Measurements from ENCODE around the gene ZDHHC13.

The ZDHHC13 gene

GRCh38 chr11:19194620-19195308 is 77.8 kb downstream of the ZDHHC13 start:
- Histone ChIP-seq H3K27me3 (ENCODE audit: insufficient read depth, low read length) (peaks cover 4% of the 10 kb centered on the region; the same call in 1 of the 2 replicates), H3K4me3 (ENCODE audit: low read length) (no peak overlapping the region), H3K36me3 (ENCODE audit: insufficient read depth, low read depth, low read length) (no peaks in the 10 kb centered on the region), H3K27ac (ENCODE audit: low read length) (no peak overlapping the region), H3K4me1 (ENCODE audit: insufficient read depth, low read length) (no peaks in the 10 kb centered on the region), H3K9me3 (ENCODE audit: insufficient read depth, low read depth, low read length) (no peaks in the 10 kb centered on the region), H3K9ac (ENCODE audit: low read depth, low read length) (no peak overlapping the region)

- H3K9ac ChIP-seq (ENCODE audit: low read depth, low read length): no peak overlapping the region
- peaks cover 4% of the 10 kb centered on the region; the same call in 1 of the 2 replicates for H3K27me3 ChIP-seq (ENCODE audit: insufficient read depth, low read length)
- H3K4me1 ChIP-seq (ENCODE audit: insufficient read depth, low read length): no peaks in the 10 kb centered on the region
- H3K4me3 ChIP-seq (ENCODE audit: low read length): no peak overlapping the region
- H3K9me3 ChIP-seq (ENCODE audit: insufficient read depth, low read depth, low read length): peaks cover 8% of the 10 kb centered on the region; the same call in 1 of the 2 replicates
- H3K36me3 ChIP-seq (ENCODE audit: insufficient read depth, low read depth, low read length): no peaks in the 10 kb centered on the region
- H3K27ac ChIP-seq (ENCODE audit: low read length): no peak overlapping the region
Observed at GRCh38 chr11:19196432-19196831, 79.5 kb downstream of the ZDHHC13 start.

GRCh38 chr11:19199048-19199447 is 82.1 kb downstream of the ZDHHC13 start:
- H3K4me1 ChIP-seq (ENCODE audit: insufficient read depth, low read length): no peaks in the 10 kb centered on the region
- H3K9ac ChIP-seq (ENCODE audit: low read depth, low read length): no peak overlapping the region
- no peaks in the 10 kb centered on the region for H3K27me3 ChIP-seq (ENCODE audit: insufficient read depth, low read length)
- peaks cover 8% of the 10 kb centered on the region; the same call in 1 of the 2 replicates for H3K9me3 ChIP-seq (ENCODE audit: insufficient read depth, low read depth, low read length)
- no peaks in the 10 kb centered on the region for H3K36me3 ChIP-seq (ENCODE audit: insufficient read depth, low read depth, low read length)
- H3K4me3 ChIP-seq (ENCODE audit: low read length): no peak overlapping the region
- no peak overlapping the region for H3K27ac ChIP-seq (ENCODE audit: low read length)

- no peak overlapping the region for H3K9ac ChIP-seq (ENCODE audit: low read depth, low read length)
- H3K4me1 ChIP-seq (ENCODE audit: insufficient read depth, low read length): no peaks in the 10 kb centered on the region
- no peaks in the 10 kb centered on the region for H3K27me3 ChIP-seq (ENCODE audit: insufficient read depth, low read length)
- H3K4me3 ChIP-seq (ENCODE audit: low read length): no peak overlapping the region
- H3K9me3 ChIP-seq (ENCODE audit: insufficient read depth, low read depth, low read length): peaks cover 8% of the 10 kb centered on the region; the same call in 1 of the 2 replicates
- H3K27ac ChIP-seq (ENCODE audit: low read length): no peak overlapping the region
- H3K36me3 ChIP-seq (ENCODE audit: insufficient read depth, low read depth, low read length): no peaks in the 10 kb centered on the region
Observed at GRCh38 chr11:19199771-19200170, 82.8 kb downstream of the ZDHHC13 start.

GRCh38 chr11:19200410-19201201 is 83.6 kb downstream of the ZDHHC13 start:
- Histone ChIP-seq H3K4me3 (ENCODE audit: low read length) (no peak overlapping the region), H3K27me3 (ENCODE audit: insufficient read depth, low read length) (no peaks in the 10 kb centered on the region), H3K36me3 (ENCODE audit: insufficient read depth, low read depth, low read length) (no peaks in the 10 kb centered on the region), H3K9me3 (ENCODE audit: insufficient read depth, low read depth, low read length) (peaks cover 8% of the 10 kb centered on the region; the same call in 1 of the 2 replicates), H3K9ac (ENCODE audit: low read depth, low read length) (no peak overlapping the region), H3K4me1 (ENCODE audit: insufficient read depth, low read length) (no peaks in the 10 kb centered on the region), H3K27ac (ENCODE audit: low read length) (no peak overlapping the region)

- H3K9me3 ChIP-seq (ENCODE audit: insufficient read depth, low read depth, low read length): peaks cover 8% of the 10 kb centered on the region; the same call in 1 of the 2 replicates
- no peaks in the 10 kb centered on the region for H3K4me1 ChIP-seq (ENCODE audit: insufficient read depth, low read length)
- H3K27ac ChIP-seq (ENCODE audit: low read length): no peak within 1 kb of the TSS
- no peak within 1 kb of the TSS for H3K4me3 ChIP-seq (ENCODE audit: low read length)
- no peaks in the 10 kb centered on the region for H3K36me3 ChIP-seq (ENCODE audit: insufficient read depth, low read depth, low read length)
- H3K27me3 ChIP-seq (ENCODE audit: insufficient read depth, low read length): no peaks in the 10 kb centered on the region
- H3K9ac ChIP-seq (ENCODE audit: low read depth, low read length): no peak within 1 kb of the TSS
Observed at GRCh38 chr11:19201737-19202605, 85.0 kb downstream of the ZDHHC13 start, which contains the start of gene CSRP3. TSS of gene CSRP3 (minus strand) at chr11:19201983. CDS start at chr11:19192448, 9,535 bp downstream.

GRCh38 chr11:19204836-19205235 is 87.9 kb downstream of the ZDHHC13 start:
- H3K4me3 ChIP-seq (ENCODE audit: low read length): no peak overlapping the region
- H3K9ac ChIP-seq (ENCODE audit: low read depth, low read length): no peak overlapping the region
- no peak overlapping the region for H3K27ac ChIP-seq (ENCODE audit: low read length)
- H3K36me3 ChIP-seq (ENCODE audit: insufficient read depth, low read depth, low read length): no peaks in the 10 kb centered on the region
- H3K4me1 ChIP-seq (ENCODE audit: insufficient read depth, low read length): no peaks in the 10 kb centered on the region
- H3K27me3 ChIP-seq (ENCODE audit: insufficient read depth, low read length): no peaks in the 10 kb centered on the region
- H3K9me3 ChIP-seq (ENCODE audit: insufficient read depth, low read depth, low read length): peaks cover 8% of the 10 kb centered on the region; the same call in 1 of the 2 replicates

GRCh38 chr11:19208181-19208580 is 91.2 kb downstream of the ZDHHC13 start:
- H3K27me3 ChIP-seq (ENCODE audit: insufficient read depth, low read length): no peaks in the 10 kb centered on the region
- H3K36me3 ChIP-seq (ENCODE audit: insufficient read depth, low read depth, low read length): no peaks in the 10 kb centered on the region
- H3K27ac ChIP-seq (ENCODE audit: low read length): no peak overlapping the region
- no peak overlapping the region for H3K9ac ChIP-seq (ENCODE audit: low read depth, low read length)
- H3K9me3 ChIP-seq (ENCODE audit: insufficient read depth, low read depth, low read length): no peaks in the 10 kb centered on the region
- no peaks in the 10 kb centered on the region for H3K4me1 ChIP-seq (ENCODE audit: insufficient read depth, low read length)
- no peak overlapping the region for H3K4me3 ChIP-seq (ENCODE audit: low read length)

- Histone ChIP-seq H3K36me3 (ENCODE audit: insufficient read depth, low read depth, low read length) (no peaks in the 10 kb centered on the region), H3K4me1 (ENCODE audit: insufficient read depth, low read length) (no peaks in the 10 kb centered on the region), H3K9ac (ENCODE audit: low read depth, low read length) (no peak overlapping the region), H3K4me3 (ENCODE audit: low read length) (no peak overlapping the region), H3K27ac (ENCODE audit: low read length) (no peak overlapping the region), H3K27me3 (ENCODE audit: insufficient read depth, low read length) (no peaks in the 10 kb centered on the region), H3K9me3 (ENCODE audit: insufficient read depth, low read depth, low read length) (no peaks in the 10 kb centered on the region)
Observed at GRCh38 chr11:19208959-19209546, 92.1 kb downstream of the ZDHHC13 start.

- no peak overlapping the region for H3K4me3 ChIP-seq (ENCODE audit: low read length)
- no peaks in the 10 kb centered on the region for H3K36me3 ChIP-seq (ENCODE audit: insufficient read depth, low read depth, low read length)
- H3K4me1 ChIP-seq (ENCODE audit: insufficient read depth, low read length): no peaks in the 10 kb centered on the region
- H3K9ac ChIP-seq (ENCODE audit: low read depth, low read length): no peak overlapping the region
- no peaks in the 10 kb centered on the region for H3K9me3 ChIP-seq (ENCODE audit: insufficient read depth, low read depth, low read length)
- no peaks in the 10 kb centered on the region for H3K27me3 ChIP-seq (ENCODE audit: insufficient read depth, low read length)
- no peak overlapping the region for H3K27ac ChIP-seq (ENCODE audit: low read length)
Observed at GRCh38 chr11:19209617-19210370, 92.8 kb downstream of the ZDHHC13 start.

Data from iPS-20b (cell line).